Trophoblast cell (in vitro differentiated cells and primary cell): ENCODE data around the gene LPP.

Experiments used
- DNase-seq, 2 donors: peaks; one replicate each; pipeline ENCODE4 v3.0.0-alpha.2; 2016
- H2AFZ ChIP-seq: 2 replicates; pipeline ENCODE4 v1.6.1; 2013; ENCODE audit warnings: low read length, moderate library complexity, mild to moderate bottlenecking; ENCODE audit not compliant: insufficient read depth, poor library complexity
- H2AK5ac ChIP-seq: 2 replicates; pipeline ENCODE4 v1.6.1; 2013; ENCODE audit warnings: mild to moderate bottlenecking, low read length
- H2BK120ac ChIP-seq: 2 replicates; pipeline ENCODE4 v1.6.1; 2013; ENCODE audit warnings: low read length, mild to moderate bottlenecking, moderate library complexity; ENCODE audit not compliant: insufficient read depth, poor library complexity
- H2BK12ac ChIP-seq: 2 replicates; pipeline ENCODE4 v1.6.1; 2013; ENCODE audit warnings: mild to moderate bottlenecking, low read length, moderate library complexity
- H2BK5ac ChIP-seq: 2 replicates; pipeline ENCODE4 v1.6.1; 2013; ENCODE audit warnings: low read length, low read depth, moderate library complexity, mild to moderate bottlenecking; ENCODE audit not compliant: poor library complexity
- H3K14ac ChIP-seq: 2 replicates; pipeline ENCODE4 v1.6.1; 2013; ENCODE audit warnings: mild to moderate bottlenecking, low read length
- H3K18ac ChIP-seq: 2 replicates; pipeline ENCODE4 v1.6.1; 2013; ENCODE audit warnings: mild to moderate bottlenecking, low read length
- H3K23ac ChIP-seq: 2 replicates; pipeline ENCODE4 v1.6.1; 2013; ENCODE audit warnings: low read length
- H3K27ac ChIP-seq: 2 replicates; pipeline ENCODE4 v1.5.1; 2013; ENCODE audit warnings: low read depth, mild to moderate bottlenecking, inconsistent platforms, low read length, moderate library complexity
- H3K27me3 ChIP-seq: 2 replicates; pipeline ENCODE4 v1.6.1; 2013; ENCODE audit warnings: inconsistent platforms, mild to moderate bottlenecking, low read length, moderate library complexity; ENCODE audit not compliant: insufficient read depth
- H3K36me3 ChIP-seq, 2 experiments: 1 replicate in 1 of 2; 2 replicates in 1 of 2; pipeline ENCODE4 v1.6.1; 2013; ENCODE audit warnings: low read length in 2 of 2, mild to moderate bottlenecking in 2 of 2, moderate library complexity in 1 of 2; ENCODE audit not compliant: insufficient read depth in 2 of 2, control insufficient read depth in 1 of 2
- H3K4ac ChIP-seq: 2 replicates; pipeline ENCODE4 v1.6.1; 2013; ENCODE audit warnings: low read depth, mild to moderate bottlenecking, low read length, moderate library complexity
- H3K4me1 ChIP-seq, 2 experiments: 1 replicate in 1 of 2; 2 replicates in 1 of 2; pipeline ENCODE4 v1.6.1; 2013; ENCODE audit warnings: low read length in 2 of 2, mild to moderate bottlenecking in 2 of 2, moderate library complexity in 1 of 2; ENCODE audit not compliant: insufficient read depth in 2 of 2, control insufficient read depth in 1 of 2
- H3K4me2 ChIP-seq: 2 replicates; pipeline ENCODE4 v1.6.1; 2013; ENCODE audit warnings: inconsistent platforms, mild to moderate bottlenecking, low read length, moderate library complexity
- H3K4me3 ChIP-seq: 2 replicates; pipeline ENCODE4 v1.5.1; 2013; ENCODE audit warnings: mild to moderate bottlenecking, low read depth, low read length, inconsistent platforms
- H3K79me1 ChIP-seq: one replicate; pipeline ENCODE4 v1.6.1; 2013; ENCODE audit warnings: low read length
- H3K79me2 ChIP-seq: 2 replicates; pipeline ENCODE4 v1.6.1; 2013; ENCODE audit warnings: low read length, mild to moderate bottlenecking; ENCODE audit not compliant: control insufficient read depth, insufficient read depth, poor library complexity
- H3K9ac ChIP-seq: 2 replicates; pipeline ENCODE4 v1.6.1; 2013; ENCODE audit warnings: mild to moderate bottlenecking, low read length
- H3K9me3 ChIP-seq: 2 replicates; pipeline ENCODE4 v1.6.1; 2013; ENCODE audit warnings: low read depth, mild to moderate bottlenecking, control low read depth, inconsistent platforms, low read length; ENCODE audit not compliant: insufficient read depth
- H4K12ac ChIP-seq: 2 replicates; pipeline ENCODE4 v1.6.1; 2013; ENCODE audit warnings: low read depth, mild to moderate bottlenecking, low read length, moderate library complexity
- H4K8ac ChIP-seq: 2 replicates; pipeline ENCODE4 v1.6.1; 2013; ENCODE audit warnings: low read depth, mild to moderate bottlenecking, low read length, moderate library complexity
- H4K91ac ChIP-seq: one replicate; pipeline ENCODE4 v1.6.1; 2013; ENCODE audit warnings: low read depth, mild to moderate bottlenecking, low read length, moderate library complexity
- WGBS: extraction: QIAGEN DNeasy Blood & Tissue Kit; methylation state at CpG from one replicate; pipeline ENCODE4 v1.1.7; 2013; ENCODE audit warnings: missing lambda C conversion rate; ENCODE audit not compliant: insufficient read length, insufficient coverage; ENCODE audit errors: extremely low coverage; 5-methylcytosine and 5-hydroxymethylcytosine counted together

Gene LPP

GRCh38 chr3:188869628-188870027 lies 715.7 kb downstream of the LPP start:
- H4K91ac ChIP-seq = no peak overlapping the region
- H3K4me2 ChIP-seq = no peak overlapping the region
- no peaks in the 10 kb centered on the region for H3K79me2 ChIP-seq
- H3K79me1 ChIP-seq = no peaks in the 10 kb centered on the region
- H3K23ac ChIP-seq = no peak overlapping the region
- no peak overlapping the region for H3K4ac ChIP-seq
- H3K9me3 ChIP-seq = no peaks in the 10 kb centered on the region
- no peak overlapping the region for H3K27ac ChIP-seq
- peaks cover 11 to 15% of the 10 kb centered on the region in 2 experiments for H3K36me3 ChIP-seq
- H2BK12ac ChIP-seq = no peak overlapping the region
- H4K12ac ChIP-seq = no peak overlapping the region
- H3K4me1 ChIP-seq = no peaks in the 10 kb centered on the region
- no peak overlapping the region for H2AK5ac ChIP-seq
- no peak overlapping the region for H2BK5ac ChIP-seq
- H3K9ac ChIP-seq = no peak overlapping the region
- no peak overlapping the region for H3K4me3 ChIP-seq
- H2AFZ ChIP-seq = no peak overlapping the region
- H3K27me3 ChIP-seq = no peaks in the 10 kb centered on the region
- H3K18ac ChIP-seq = no peak overlapping the region
- WGBS = 100% methylated on average over 1 of the region's 3 CpGs
- no peak overlapping the region for H2BK120ac ChIP-seq
- DNase-seq = no peak
- H3K14ac ChIP-seq = no peak overlapping the region
- no peak overlapping the region for H4K8ac ChIP-seq

- Histone ChIP-seq H3K79me1 (no peaks in the 10 kb centered on the region), H3K79me2 (no peaks in the 10 kb centered on the region)
Observed at GRCh38 chr3:188870431-188870830, 716.5 kb downstream of the LPP start.

GRCh38 chr3:188874576-188874975 lies 720.6 kb downstream of the LPP start:
- no CpG with 5 or more reads among the region's 1 CpG for WGBS
- no peak overlapping the region for H4K8ac ChIP-seq
- H3K18ac ChIP-seq = no peak overlapping the region
- H3K27ac ChIP-seq = no peak overlapping the region
- no peaks in the 10 kb centered on the region for H3K79me1 ChIP-seq
- no peak overlapping the region for H2AK5ac ChIP-seq
- no peak overlapping the region for H3K23ac ChIP-seq
- no peaks in the 10 kb centered on the region for H3K4me1 ChIP-seq
- no peaks in the 10 kb centered on the region for H3K79me2 ChIP-seq
- H2BK12ac ChIP-seq = no peak overlapping the region
- no peak overlapping the region for H3K9ac ChIP-seq
- no peak overlapping the region for H4K91ac ChIP-seq
- H3K14ac ChIP-seq = no peak overlapping the region
- H4K12ac ChIP-seq = no peak overlapping the region
- no peak overlapping the region for H3K4me3 ChIP-seq
- peaks cover 6 to 12% of the 10 kb centered on the region in 2 experiments for H3K36me3 ChIP-seq
- no peaks in the 10 kb centered on the region for H3K9me3 ChIP-seq
- H3K4ac ChIP-seq = no peak overlapping the region
- H2AFZ ChIP-seq = no peak overlapping the region
- no peak for DNase-seq
- H3K4me2 ChIP-seq = no peak overlapping the region
- H2BK120ac ChIP-seq = no peak overlapping the region
- H3K27me3 ChIP-seq = no peaks in the 10 kb centered on the region
- H2BK5ac ChIP-seq = no peak overlapping the region

More at GRCh38 chr3:188870431-188870830, 716.5 kb downstream of the LPP start:
- no peak overlapping the region for H2AFZ ChIP-seq
- H3K4me3 ChIP-seq = no peak overlapping the region
- no peak overlapping the region for H2BK5ac ChIP-seq
- no peak overlapping the region for H4K91ac ChIP-seq
- H3K9me3 ChIP-seq = no peaks in the 10 kb centered on the region
- H4K12ac ChIP-seq = no peak overlapping the region
- H3K36me3 ChIP-seq = peaks cover 11 to 16% of the 10 kb centered on the region in 2 experiments
- H3K23ac ChIP-seq = no peak overlapping the region
- H3K18ac ChIP-seq = no peak overlapping the region
- H3K14ac ChIP-seq = no peak overlapping the region
- H3K27me3 ChIP-seq = no peaks in the 10 kb centered on the region
- no peak overlapping the region for H2BK120ac ChIP-seq
- no peak overlapping the region for H3K4me2 ChIP-seq
- no peak overlapping the region for H3K27ac ChIP-seq
- WGBS = no CpG with 5 or more reads among the region's 8 CpGs
- no peak overlapping the region for H2AK5ac ChIP-seq
- H2BK12ac ChIP-seq = no peak overlapping the region
- no peak overlapping the region for H3K9ac ChIP-seq
- H4K8ac ChIP-seq = no peak overlapping the region
- H3K4me1 ChIP-seq = no peaks in the 10 kb centered on the region
- H3K4ac ChIP-seq = no peak overlapping the region
- no peak for DNase-seq

GRCh38 chr3:188875413-188875812 lies 721.5 kb downstream of the LPP start:
- no peak overlapping the region for H2BK12ac ChIP-seq
- H3K4me3 ChIP-seq = no peak overlapping the region
- no peak overlapping the region for H3K14ac ChIP-seq
- H3K23ac ChIP-seq = no peak overlapping the region
- no peak overlapping the region for H4K12ac ChIP-seq
- H3K79me1 ChIP-seq = no peaks in the 10 kb centered on the region
- H3K27me3 ChIP-seq = no peaks in the 10 kb centered on the region
- no peak overlapping the region for H4K91ac ChIP-seq
- H4K8ac ChIP-seq = no peak overlapping the region
- H2BK5ac ChIP-seq = no peak overlapping the region
- H2AK5ac ChIP-seq = no peak overlapping the region
- DNase-seq = no peak
- H3K4me2 ChIP-seq = no peak overlapping the region
- H2BK120ac ChIP-seq = no peak overlapping the region
- H3K79me2 ChIP-seq = no peaks in the 10 kb centered on the region
- no peak overlapping the region for H3K27ac ChIP-seq
- H3K36me3 ChIP-seq = peaks cover 6 to 12% of the 10 kb centered on the region in 2 experiments
- no peak overlapping the region for H3K18ac ChIP-seq
- no CpG with 5 or more reads among the region's 1 CpG for WGBS
- H3K4me1 ChIP-seq = no peaks in the 10 kb centered on the region
- H3K9me3 ChIP-seq = no peaks in the 10 kb centered on the region
- H2AFZ ChIP-seq = no peak overlapping the region
- H3K9ac ChIP-seq = no peak overlapping the region
- H3K4ac ChIP-seq = no peak overlapping the region
